Sigmoid colon (tissue), 4 donors: ENCODE data around the gene DRD2.

Experiments used
- EP300 ChIP-seq, 4 donors: sonication (generic); formaldehyde crosslinking; IDR thresholded peaks; one replicate each; pipeline ENCODE4 v1.6.1; 2017; ENCODE audit warnings: antibody characterized with exemption in 4 of 4
- POLR2A ChIP-seq, 2 donors: fragments of 450-650 bp; IDR thresholded peaks; one replicate each; pipeline ENCODE4 v1.6.1; 2016; ENCODE audit warnings: antibody characterized with exemption in 2 of 2, mild to moderate bottlenecking in 2 of 2, moderate library complexity in 2 of 2
- TF ChIP-seq, protein P1 (sequence below), 4 experiments: fragments of 450-650 bp in 3 of 4; fragments of 200-600 bp in 1 of 4; IDR thresholded peaks; one replicate each; pipeline ENCODE4 v1.5.1; 2016 to 2019; ENCODE audit warnings: antibody characterized with exemption in 4 of 4, mild to moderate bottlenecking in 3 of 4, moderate library complexity in 2 of 4

DNA sequence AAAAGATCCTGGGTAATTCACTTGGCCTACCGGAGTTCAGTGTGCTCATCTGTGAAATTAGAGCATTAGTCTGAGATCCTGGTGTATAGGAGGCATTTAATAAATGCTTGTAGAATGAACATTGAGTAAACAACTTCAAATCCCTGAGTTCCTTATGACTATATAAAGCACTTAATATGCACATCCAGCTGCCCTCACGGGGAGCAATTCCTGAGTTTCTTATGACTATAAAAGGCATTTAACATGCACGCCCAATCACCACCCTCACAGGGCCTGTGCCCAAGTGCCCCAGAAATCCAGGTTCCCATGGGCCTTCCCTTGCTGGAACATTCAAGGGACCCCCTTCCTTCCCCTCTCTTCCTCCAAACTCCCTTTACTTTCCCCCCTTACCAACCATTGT is 13.6 kb downstream of the DRD2 start:
- TF ChIP-seq, protein P1, sequence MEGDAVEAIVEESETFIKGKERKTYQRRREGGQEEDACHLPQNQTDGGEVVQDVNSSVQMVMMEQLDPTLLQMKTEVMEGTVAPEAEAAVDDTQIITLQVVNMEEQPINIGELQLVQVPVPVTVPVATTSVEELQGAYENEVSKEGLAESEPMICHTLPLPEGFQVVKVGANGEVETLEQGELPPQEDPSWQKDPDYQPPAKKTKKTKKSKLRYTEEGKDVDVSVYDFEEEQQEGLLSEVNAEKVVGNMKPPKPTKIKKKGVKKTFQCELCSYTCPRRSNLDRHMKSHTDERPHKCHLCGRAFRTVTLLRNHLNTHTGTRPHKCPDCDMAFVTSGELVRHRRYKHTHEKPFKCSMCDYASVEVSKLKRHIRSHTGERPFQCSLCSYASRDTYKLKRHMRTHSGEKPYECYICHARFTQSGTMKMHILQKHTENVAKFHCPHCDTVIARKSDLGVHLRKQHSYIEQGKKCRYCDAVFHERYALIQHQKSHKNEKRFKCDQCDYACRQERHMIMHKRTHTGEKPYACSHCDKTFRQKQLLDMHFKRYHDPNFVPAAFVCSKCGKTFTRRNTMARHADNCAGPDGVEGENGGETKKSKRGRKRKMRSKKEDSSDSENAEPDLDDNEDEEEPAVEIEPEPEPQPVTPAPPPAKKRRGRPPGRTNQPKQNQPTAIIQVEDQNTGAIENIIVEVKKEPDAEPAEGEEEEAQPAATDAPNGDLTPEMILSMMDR (IDR thresholded peaks at IDR 0.05), result no peak
- TF ChIP-seq POLR2A (IDR thresholded peaks at IDR 0.05) (no peak), EP300 (IDR thresholded peaks at IDR 0.05) (no peak)
